OCI-LY3 (cell line): ENCODE data around the gene COPS3.

Experiments
- EZH2phosphoT487 ChIP-seq: fragments of 200-600 bp; shearing (Covaris generic); IDR thresholded peaks from 2 replicates; pipeline ENCODE4 v1.6.1; 2018; ENCODE audit warnings: antibody characterized with exemption, mixed run types, low read depth
- TF ChIP-seq, protein P1 (sequence below): fragments of 200-600, 300-600 bp; sonication (generic); IDR thresholded peaks from 2 replicates; pipeline ENCODE4 v1.5.1; 2014; ENCODE audit warnings: antibody characterized with exemption, low read length, low read depth

DNA sequence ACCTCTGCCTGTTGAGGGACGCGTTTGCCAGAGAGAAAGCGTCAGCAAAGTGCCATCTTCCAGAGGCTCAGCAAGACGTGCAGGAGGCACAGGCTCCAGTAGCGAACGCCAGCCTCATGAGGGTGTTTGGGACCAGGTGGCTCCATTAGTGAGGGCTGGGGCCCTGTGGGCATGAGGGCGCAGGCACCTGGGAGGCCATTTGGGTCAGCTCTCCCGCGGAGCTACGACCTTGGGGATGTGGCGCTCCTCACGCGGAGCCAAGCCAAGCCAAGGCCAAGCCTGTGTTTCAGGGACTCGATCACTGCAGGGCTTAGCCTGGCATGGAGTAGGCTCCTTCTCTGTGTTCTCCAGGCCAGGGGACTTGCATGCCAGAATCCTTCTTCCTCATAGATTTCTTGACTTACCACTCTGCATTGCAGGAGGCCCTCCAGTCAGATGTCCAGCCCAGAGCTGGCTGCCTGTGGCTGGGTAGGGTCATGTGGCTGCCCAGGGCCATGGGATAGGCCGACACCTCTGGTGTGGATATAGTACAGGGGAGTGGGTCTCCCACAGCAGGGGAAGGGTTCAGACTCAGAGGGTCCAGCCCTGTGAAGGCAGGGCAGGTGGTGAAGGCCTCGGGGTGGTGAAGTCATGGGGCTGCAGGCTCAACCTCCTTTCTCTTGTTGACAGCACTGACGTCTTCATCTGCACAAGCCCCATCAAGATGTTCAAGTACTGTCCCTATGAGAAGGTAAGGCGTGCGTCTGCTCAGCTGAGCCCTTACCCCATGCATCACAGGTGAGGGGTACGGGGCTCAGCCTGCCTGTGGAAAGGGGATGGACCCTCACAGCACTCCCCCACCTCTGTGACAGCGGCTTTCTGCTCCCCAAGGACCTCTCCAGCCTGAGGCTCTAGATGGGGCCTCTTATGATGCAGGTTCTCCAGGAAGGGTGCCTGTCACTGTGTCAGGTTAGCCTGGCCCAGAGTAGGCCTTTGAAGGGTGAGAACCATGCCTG is 41.8 kb upstream of the COPS3 start:
- TF ChIP-seq, protein P1, sequence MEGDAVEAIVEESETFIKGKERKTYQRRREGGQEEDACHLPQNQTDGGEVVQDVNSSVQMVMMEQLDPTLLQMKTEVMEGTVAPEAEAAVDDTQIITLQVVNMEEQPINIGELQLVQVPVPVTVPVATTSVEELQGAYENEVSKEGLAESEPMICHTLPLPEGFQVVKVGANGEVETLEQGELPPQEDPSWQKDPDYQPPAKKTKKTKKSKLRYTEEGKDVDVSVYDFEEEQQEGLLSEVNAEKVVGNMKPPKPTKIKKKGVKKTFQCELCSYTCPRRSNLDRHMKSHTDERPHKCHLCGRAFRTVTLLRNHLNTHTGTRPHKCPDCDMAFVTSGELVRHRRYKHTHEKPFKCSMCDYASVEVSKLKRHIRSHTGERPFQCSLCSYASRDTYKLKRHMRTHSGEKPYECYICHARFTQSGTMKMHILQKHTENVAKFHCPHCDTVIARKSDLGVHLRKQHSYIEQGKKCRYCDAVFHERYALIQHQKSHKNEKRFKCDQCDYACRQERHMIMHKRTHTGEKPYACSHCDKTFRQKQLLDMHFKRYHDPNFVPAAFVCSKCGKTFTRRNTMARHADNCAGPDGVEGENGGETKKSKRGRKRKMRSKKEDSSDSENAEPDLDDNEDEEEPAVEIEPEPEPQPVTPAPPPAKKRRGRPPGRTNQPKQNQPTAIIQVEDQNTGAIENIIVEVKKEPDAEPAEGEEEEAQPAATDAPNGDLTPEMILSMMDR, result no peak
- no peak for TF ChIP-seq EZH2phosphoT487
